HG03575 (cell line): ENCODE results near the gene HTRA3.

Source experiments
- ATAC-seq: cut with Tn5 transposase; IDR thresholded peaks from one replicate; pipeline ENCODE4 v1.9.1; 2021; ENCODE audit not compliant: unreplicated experiment, insufficient number of reproducible peaks, low FRiP score; ENCODE audit errors: extremely low read depth

HTRA3 gene

DNA sequence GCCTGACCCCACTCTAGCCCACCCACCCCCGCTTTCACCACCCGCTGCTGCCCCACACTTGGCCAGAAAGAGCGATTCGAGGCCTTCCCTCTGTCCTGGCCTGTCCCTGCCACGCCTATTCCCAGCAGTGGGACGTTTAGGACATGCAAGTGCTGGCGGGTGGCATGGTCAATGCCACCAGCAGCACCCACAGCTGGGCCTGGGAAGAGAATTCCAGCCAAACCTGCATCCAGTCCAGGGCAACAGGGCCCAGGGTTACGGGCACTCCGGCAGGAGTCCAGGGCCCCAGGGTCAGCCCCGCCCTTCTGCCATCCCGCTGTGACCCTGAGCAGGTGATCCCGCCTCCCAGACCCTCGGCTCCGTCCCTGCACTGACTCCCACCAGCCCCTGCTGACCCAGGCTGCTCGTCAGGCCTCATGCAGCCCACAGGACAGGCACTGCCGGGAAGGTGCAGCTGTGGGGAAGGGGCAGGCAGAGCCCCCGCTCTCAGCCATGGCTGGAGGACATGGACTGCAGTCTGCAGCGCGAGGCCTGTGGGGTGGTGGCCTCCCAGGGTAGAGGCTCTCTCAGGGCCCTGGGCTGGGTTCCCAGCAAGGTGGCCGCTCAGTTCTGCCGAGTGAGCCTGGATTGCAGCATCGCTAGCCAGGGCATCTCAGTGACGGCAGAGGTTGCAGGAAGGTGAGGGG is 6.8 kb upstream of the HTRA3 start:
- ATAC-seq = no peak

- ATAC-seq = no peak
Observed at GRCh38 chr4:8263397-8263796, 6.2 kb upstream of the HTRA3 start.

DNA sequence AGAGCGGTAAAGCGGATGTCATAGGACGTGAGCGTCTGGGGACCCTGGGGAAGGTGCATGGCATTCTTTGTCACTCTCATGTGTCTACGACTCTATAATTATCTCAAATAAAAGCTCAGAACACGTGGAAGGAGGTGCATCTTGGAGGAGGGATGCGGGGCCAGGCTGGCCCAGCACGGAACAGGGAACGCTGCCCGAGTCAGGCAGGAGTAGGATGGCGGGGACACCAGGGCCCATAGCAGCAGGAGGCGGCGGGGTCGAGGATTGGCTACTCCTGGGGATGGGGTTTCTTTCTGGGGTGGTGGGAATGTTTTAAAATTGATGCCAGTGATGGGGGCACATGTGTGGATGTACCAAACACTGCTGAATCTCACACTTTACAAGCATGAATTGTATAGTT is 5.4 kb upstream of the HTRA3 start:
- ATAC-seq = no peak

GRCh38 chr4:8265171-8265929 is 4.2 kb upstream of the HTRA3 start:
- no peak for ATAC-seq

GRCh38 chr4:8266088-8266487 is 3.5 kb upstream of the HTRA3 start:
- ATAC-seq = no peak

DNA sequence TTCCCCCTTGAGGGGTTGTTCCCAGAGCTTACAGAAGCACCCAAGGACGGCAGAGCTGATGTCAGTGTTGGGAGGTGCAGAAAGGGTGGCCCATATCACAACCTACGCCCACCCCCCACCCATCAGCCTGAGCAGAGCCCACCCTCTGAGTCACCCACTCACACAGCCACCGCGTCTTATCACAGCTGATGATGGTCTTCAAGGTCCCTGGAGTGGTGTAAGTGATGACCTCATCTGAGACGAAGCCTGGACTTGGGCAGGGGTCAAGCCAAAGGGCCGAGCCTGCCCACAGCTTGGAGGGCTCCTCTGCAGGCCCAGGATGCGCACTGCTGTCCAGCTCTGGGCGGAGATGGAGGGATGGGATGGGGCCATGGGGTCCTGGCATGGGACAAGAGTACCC is 3.0 kb upstream of the HTRA3 start:
- ATAC-seq = no peak

DNA sequence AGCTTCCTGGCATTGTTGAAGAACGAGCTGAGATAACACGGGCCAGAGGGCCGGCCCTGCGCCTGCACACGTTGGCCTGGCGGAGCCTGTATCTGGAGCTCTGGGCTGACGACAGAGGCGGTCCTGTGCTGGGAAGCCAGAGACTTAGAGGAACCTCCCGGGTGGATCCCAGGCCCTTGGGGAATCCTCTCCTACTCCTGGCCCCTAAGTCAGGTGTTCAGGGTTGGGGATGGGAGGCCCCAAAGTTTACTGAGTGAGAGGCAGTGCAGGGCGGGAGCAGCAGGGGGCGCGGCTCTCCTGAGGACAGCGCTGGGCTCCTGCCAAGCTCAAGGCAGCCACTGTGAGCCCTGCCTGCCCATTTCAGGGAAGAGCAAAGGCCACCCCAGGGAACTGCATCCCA is 2.5 kb upstream of the HTRA3 start:
- ATAC-seq = no peak

DNA sequence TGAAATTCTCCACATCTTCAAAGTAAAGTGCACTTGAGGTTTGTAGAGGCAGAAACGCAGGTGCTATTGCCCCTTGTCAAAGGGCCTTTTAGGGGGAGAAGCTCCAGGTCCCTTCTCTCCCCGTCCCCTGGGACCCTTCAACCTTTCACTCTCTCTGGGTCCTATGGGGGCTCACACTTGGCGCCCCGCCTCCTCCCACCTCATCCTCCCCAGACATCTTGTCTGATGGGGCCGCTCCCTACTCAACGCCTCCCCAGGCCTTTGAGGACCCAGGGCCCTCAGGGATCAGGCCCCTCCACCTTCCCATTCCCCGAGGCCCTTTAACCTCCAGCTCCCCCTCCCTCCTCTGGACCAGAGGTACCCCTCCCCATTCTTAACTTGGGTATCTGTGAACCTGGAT is 1.3 kb upstream of the HTRA3 start:
- no peak for ATAC-seq

DNA sequence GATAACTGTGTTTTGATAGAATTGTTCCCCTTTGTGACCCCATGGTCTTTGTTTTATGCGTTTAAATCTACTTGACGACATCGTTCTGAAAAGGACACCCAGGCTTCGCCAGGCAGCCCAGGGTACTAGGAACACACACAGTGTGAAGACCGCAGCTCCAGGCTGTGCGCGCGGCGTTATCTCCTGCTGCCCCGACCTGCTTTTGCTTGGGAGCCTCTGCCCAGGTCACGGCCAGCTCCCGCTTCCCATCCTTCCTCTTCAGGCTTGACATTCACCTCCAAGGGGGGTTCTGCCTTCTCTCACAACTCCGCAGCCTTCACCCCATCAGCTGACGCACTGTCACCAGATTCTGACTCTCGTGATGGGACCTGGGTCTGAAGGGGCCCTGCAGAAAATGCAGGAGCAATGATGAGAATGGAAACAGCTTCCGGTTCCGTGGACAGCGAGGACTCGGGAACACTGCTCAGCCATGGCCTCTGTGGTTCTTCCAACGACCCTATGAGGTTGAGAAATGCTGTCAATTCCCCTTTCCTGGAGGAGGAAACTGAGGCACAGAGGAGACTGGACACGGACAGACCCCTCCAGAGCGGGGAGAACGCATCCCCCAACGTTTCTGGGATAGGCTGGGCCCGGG is 536 bp upstream of the HTRA3 start:
- ATAC-seq = no peak

- ATAC-seq = no peak
Observed at GRCh38 chr4:8270418-8270771, 841 bp downstream of the HTRA3 start.

DNA sequence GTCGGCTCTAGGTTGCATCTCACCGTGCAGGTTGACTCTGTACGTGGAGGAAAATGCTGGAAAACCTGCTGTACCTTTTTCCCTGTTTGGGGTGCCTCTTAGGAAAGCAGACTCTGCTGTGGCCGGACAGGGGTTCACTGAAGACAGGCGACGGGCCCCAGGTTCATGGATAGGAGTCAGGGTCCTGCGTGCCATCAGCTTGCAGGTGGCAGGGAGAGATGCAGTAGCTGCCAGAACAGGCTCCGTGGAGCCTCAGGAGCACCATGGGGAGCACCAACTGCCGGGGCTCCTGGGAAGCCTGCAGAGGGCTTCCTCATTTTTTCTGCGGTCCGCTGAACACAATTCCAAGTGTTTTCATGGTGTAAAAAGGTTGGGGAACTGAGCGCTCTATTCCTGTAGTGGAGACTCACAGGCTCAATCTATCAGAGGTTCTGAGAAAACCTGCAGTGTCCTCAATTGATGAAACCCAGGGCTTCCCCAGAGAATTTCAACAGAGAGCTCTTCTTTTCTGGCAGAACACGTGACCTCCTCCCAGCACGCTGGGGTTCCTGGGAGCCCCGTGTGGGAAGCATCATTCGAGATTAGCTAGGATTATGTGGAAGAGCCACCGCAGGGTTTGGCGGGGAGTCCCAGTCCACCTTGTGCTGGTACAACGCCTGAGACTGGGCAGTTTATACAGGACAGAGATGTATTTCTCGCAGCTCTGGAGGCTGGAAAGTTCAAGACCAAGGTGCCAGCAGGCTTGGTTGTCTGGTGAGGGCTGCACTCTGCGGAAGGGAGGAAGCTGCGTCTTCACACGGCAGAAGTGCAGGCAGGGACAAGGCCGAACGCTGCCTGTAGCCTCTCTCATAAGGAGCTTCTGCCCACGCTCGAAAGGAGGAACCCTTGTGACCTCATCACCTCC is 1.6 kb downstream of the HTRA3 start:
- ATAC-seq = no peak

GRCh38 chr4:8271821-8272220 is 2.3 kb downstream of the HTRA3 start:
- ATAC-seq = no peak

DNA sequence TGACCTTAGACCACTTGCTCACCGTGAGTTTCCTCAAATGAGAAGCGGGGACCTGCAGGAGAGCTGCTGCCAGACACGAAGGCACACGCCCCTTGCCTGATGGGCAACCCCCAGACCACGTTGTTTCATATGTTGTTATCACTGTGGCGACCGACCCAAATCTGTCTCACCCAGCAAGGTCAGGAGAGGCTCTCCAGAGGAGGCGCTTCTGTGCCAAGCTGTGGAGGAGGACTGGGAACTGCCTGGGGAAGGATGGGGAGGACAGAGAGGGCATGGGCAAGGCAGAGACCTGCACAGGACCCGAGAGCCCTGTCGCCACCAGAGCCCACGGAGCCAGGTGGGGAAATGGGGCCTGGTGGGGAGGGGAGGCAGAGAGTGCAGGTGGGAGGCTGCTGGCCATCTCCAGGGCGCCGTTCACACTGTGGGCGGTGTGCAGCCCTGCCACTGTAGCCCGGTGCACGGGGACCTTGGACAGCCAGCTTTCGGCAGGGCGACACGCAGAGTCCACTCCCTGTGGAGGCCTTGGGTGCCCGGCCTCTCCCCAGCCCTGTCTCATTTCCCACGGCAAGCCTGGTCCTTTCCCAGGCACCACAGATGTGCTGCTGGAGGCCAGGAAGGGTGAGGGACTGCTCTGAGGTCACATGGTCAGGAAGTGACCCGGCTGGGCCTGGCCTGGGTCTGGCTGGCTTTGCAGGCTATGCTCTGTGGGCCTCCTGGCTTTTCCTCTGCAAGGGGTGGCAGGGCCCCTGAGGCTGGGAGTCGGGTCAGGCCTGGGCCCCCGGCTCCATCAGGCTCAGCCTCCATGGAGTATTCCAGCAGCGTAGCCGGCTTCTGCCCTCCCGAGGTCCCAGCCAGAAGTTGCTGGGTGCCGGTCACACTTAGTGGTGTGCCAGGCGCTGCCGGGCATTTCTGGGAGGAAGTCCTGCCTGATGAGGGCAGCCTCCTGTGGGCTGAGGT is 3.2 kb downstream of the HTRA3 start:
- no peak for ATAC-seq

DNA sequence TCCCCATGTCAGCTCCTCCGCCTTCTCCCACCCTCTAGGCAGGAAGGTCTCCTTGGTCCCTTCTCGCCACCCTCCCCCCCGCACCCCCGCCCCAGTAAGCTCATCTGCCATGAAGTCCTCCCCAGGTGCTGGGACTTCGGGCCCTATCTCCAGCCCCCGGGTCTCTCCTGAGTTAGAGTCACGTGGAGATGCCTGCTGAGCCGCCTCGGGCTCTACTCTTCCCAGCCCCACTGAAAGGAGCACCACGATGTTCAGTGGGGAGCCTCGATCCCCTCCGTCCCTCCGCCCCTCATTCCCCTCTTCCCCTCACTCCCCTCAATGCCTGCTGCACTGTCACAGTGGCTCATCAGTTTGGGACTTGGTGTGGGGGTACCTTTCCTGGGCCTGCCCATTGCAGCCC is 3.9 kb downstream of the HTRA3 start:
- ATAC-seq = no peak

DNA sequence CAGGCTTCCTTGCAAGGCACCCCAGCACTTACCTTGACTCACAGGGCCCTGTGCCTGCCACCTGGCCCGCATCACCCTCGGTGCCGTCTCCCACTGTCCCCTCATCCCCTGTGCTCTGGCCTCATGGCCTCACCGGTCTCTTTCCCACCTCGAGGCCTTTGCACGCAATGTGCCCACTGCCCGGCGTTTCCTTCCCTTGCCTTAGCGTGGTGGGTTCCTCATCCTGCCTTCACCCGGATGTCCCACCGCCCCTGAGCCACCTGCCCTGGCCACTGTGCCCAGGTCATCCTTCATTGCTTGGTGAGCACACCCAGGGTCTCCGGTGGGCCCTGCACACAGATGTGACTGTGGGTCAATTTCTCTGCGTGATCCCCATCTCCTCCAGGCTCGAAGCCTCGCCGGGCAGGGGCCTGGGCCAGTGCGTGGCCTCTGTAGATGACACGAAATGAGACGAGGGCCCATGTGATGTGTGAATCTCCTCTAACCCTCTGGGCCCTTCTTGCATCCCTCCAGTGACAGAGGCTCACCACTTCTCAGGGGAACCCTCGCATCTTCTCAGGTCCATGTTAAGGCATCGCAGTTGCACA is 4.6 kb downstream of the HTRA3 start:
- no peak for ATAC-seq

DNA sequence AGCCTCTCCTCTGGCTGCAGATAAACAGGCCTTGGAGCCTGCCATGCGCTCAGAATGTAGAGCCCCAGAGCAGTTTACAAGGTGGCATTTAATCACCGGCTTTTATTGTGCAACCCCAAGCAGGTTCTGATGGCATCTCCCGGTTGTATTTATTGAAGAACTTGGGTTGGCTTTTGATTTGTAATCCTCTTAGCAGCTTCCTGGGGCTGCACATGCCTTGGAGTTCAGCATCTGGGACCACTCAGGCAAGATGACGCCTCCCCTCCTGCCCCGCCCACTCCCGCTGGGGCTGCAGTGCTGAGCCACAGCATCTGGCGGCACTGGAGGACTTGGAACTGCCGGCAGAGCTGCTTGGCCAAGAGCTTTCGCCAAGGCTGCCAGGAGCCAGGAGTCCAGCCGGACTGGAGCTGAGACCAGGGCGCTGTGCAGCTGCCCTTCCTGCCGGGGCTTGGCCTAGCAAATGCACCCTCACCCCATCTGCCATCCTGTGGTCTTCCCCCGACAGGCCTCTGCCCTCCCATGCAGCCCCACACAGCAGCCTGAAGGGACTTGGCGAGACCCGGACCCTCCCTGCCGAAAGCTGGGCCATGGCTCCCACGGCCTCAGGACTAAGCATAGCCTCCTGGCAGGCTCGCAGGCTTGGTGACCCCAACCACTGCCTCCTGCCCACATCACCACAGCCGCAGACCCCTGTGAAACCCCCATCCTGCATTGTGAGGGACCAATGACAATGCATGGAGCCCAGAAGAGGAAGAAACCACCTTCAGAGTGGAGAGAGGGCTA is 5.4 kb downstream of the HTRA3 start:
- ATAC-seq = no peak

DNA sequence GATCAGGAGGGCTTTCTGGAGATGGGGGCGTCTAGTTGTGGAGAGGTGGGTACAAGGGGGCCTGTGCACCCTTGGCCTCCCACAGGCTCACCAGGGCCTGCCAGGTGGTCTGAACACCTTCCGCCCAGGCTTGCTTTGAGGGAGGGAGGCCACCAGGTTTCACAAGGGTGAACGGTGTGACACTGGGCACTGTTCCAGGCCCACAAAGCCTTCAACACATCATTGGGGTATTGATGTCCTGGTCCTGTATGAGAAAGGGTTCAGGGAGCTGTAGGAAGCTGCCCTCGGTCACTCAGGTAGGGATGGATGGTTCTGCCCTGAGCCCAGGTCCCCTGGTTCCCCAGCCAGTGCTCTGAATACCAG is 6.0 kb downstream of the HTRA3 start:
- no peak for ATAC-seq
